Daoy (cell line): ENCODE results near the gene ATP1A4. TPM values are rescaled to one million over a fixed set of nuclear protein-coding genes. Genes with fewer than 3 reads are reported as not detected.
"Not testable (repeated sequence)": the region's sequence is repeated elsewhere in the genome, so short reads cannot be mapped to it uniquely, and the experiment has no call there.

Source experiments
- DNase-seq: peaks from one replicate; pipeline ENCODE4 v3.0.0-alpha.2; 2015; ENCODE audit warnings: low read depth
- total RNA-seq: library from RNA; depleted of rRNA; stranded (reverse); fragments of >200 nt; shearing (Covaris generic); gene quantifications from 2 replicates; pipeline ENCODE4 v1.2.3, GENCODE V29; 2014; rRNA removed

The ATP1A4 gene
- not detected in 2 replicates for total RNA-seq

- DNase-seq: no peak
Observed at GRCh38 chr1:160151303-160151702, at the start of gene ATP1A4. Gene ATP1A4, plus strand, starts transcription at chr1:160151603. Its CDS starts 438 bp downstream, at chr1:160152041.

GRCh38 chr1:160101717-160102522 is 49.5 kb upstream of the ATP1A4 start:
- no peak for DNase-seq

- no peak for DNase-seq
Observed at GRCh38 chr1:160103658-160104408, 47.6 kb upstream of the ATP1A4 start.

- no peak for DNase-seq
Observed at GRCh38 chr1:160104486-160104885, 46.9 kb upstream of the ATP1A4 start.

GRCh38 chr1:160105155-160105554 is 46.2 kb upstream of the ATP1A4 start:
- DNase-seq: no peak

- DNase-seq: no peak
Observed at GRCh38 chr1:160107512-160107911, 43.9 kb upstream of the ATP1A4 start.

GRCh38 chr1:160108888-160109662 is 42.3 kb upstream of the ATP1A4 start:
- DNase-seq: peak; percentile 40

GRCh38 chr1:160109686-160110085 is 41.7 kb upstream of the ATP1A4 start:
- no peak for DNase-seq

- not testable (repeated sequence) for DNase-seq
Observed at GRCh38 chr1:160111462-160111861, 39.9 kb upstream of the ATP1A4 start.

GRCh38 chr1:160112357-160112756 is 39.0 kb upstream of the ATP1A4 start:
- DNase-seq: no peak

- no peak for DNase-seq
Observed at GRCh38 chr1:160113407-160113806, 38.0 kb upstream of the ATP1A4 start.

GRCh38 chr1:160114085-160114484 is 37.3 kb upstream of the ATP1A4 start:
- DNase-seq: no peak

GRCh38 chr1:160115545-160116282 is 35.7 kb upstream of the ATP1A4 start, which contains the start of gene ATP1A2:
Gene ATP1A2, plus strand, starts transcription at chr1:160115759. Its CDS starts 103 bp downstream, at chr1:160115862.
- DNase-seq: no peak

GRCh38 chr1:160116283-160117147 is 34.9 kb upstream of the ATP1A4 start:
- no peak for DNase-seq

- no peak for DNase-seq
Observed at GRCh38 chr1:160117300-160117699, 34.1 kb upstream of the ATP1A4 start.

- no peak for DNase-seq
Observed at GRCh38 chr1:160117709-160118183, 33.7 kb upstream of the ATP1A4 start.

- no peak for DNase-seq
Observed at GRCh38 chr1:160118928-160119327, 32.5 kb upstream of the ATP1A4 start.

GRCh38 chr1:160120797-160121196 is 30.6 kb upstream of the ATP1A4 start:
- no peak for DNase-seq

GRCh38 chr1:160121388-160121787 is 30.0 kb upstream of the ATP1A4 start:
- no peak for DNase-seq

GRCh38 chr1:160122978-160123495 is 28.4 kb upstream of the ATP1A4 start:
- no peak for DNase-seq
